Subcutaneous adipose tissue (tissue), 4 donors: Measurements from ENCODE around the gene JARID2. TPM values are rescaled to one million over a fixed set of nuclear protein-coding genes. Genes with fewer than 3 reads are reported as not detected.

Experiments
- total RNA-seq, 4 donors: library from RNA; depleted of rRNA; stranded (reverse); fragments of >200 nt; gene quantifications; one replicate each; pipeline ENCODE4 v1.1.0, GENCODE V29; 2016
- TF ChIP-seq, protein P1 (sequence below): fragments of 450-650 bp; IDR thresholded peaks from one replicate; pipeline ENCODE4 v1.5.1; 2016; ENCODE audit warnings: low read depth, mild to moderate bottlenecking, control low read depth, antibody characterized with exemption, moderate library complexity

The JARID2 gene
- total RNA-seq, 4 donors from 2014 or later: 9.8 to 17.2 (median 12.1) TPM

DNA sequence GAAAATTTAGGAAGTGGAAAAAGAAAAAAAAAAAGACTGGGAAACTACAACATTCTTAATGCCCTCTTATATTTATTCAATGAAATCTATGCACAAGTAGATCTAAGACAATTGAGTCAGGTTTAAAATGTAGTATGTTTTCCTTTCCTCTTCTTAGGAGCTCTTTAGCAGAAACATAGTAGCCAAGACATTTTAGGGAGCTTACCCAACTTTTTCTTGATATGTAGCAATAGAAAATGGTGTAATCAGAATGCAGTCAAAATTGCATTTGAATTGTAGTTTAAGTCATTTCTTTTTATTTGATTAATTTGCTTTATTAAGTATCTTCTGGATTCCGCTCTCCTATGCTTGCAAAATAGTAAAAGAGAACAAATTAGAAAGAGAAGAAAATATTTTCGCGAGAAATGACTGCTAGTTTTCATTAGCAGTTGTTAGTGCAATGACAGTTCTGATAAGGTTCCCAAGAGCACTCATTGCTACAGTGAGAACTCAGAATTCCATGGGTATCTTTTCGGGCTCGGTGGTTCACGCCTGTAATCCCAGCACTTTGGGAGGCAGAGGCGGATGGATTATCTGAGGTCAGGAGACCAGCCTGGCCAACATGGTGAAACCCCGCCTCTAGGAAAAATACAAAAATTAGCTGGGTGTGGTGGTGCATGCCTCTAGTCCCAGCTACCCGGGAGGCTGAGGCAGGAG is 52.2 kb downstream of the JARID2 start:
- TF ChIP-seq, protein P1, sequence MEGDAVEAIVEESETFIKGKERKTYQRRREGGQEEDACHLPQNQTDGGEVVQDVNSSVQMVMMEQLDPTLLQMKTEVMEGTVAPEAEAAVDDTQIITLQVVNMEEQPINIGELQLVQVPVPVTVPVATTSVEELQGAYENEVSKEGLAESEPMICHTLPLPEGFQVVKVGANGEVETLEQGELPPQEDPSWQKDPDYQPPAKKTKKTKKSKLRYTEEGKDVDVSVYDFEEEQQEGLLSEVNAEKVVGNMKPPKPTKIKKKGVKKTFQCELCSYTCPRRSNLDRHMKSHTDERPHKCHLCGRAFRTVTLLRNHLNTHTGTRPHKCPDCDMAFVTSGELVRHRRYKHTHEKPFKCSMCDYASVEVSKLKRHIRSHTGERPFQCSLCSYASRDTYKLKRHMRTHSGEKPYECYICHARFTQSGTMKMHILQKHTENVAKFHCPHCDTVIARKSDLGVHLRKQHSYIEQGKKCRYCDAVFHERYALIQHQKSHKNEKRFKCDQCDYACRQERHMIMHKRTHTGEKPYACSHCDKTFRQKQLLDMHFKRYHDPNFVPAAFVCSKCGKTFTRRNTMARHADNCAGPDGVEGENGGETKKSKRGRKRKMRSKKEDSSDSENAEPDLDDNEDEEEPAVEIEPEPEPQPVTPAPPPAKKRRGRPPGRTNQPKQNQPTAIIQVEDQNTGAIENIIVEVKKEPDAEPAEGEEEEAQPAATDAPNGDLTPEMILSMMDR: no peak

DNA sequence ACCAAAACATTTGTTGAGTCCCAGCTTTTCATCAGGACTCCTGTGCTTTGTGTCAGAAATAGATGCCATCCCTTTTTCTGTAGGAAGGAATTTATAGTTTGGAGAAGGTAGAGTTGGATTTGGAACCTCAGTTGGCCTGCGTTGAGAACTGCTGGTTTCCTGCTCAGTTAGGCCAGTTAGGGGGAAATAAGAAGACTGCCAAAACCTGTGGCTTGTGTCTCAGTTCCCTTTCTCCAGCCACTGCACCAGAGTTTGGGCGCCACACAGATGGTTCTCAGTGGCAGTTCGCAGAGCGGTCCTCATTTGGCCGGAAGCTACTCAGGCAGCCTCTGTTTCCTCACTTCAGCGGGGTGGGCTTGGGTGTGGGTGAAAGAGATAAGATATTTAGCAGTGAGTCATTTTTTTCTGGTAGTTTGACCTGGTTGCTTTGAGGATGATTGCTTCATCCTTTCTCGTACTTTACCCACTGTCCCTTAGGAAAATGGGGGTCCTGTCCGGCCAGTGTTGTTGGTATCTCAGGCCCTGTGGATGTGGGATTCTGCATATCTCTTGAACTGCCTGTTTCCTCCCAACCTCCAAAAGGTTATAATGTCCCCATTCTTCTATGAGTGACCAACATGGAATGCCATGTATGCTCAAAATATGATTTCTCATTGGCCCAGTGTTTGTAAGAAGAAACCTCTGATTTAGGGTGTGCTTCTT is 53.7 kb downstream of the JARID2 start:
- TF ChIP-seq, protein P1: no peak

GRCh38 chr6:15301179-15302006 is 55.5 kb downstream of the JARID2 start:
- TF ChIP-seq, protein P1: no peak

DNA sequence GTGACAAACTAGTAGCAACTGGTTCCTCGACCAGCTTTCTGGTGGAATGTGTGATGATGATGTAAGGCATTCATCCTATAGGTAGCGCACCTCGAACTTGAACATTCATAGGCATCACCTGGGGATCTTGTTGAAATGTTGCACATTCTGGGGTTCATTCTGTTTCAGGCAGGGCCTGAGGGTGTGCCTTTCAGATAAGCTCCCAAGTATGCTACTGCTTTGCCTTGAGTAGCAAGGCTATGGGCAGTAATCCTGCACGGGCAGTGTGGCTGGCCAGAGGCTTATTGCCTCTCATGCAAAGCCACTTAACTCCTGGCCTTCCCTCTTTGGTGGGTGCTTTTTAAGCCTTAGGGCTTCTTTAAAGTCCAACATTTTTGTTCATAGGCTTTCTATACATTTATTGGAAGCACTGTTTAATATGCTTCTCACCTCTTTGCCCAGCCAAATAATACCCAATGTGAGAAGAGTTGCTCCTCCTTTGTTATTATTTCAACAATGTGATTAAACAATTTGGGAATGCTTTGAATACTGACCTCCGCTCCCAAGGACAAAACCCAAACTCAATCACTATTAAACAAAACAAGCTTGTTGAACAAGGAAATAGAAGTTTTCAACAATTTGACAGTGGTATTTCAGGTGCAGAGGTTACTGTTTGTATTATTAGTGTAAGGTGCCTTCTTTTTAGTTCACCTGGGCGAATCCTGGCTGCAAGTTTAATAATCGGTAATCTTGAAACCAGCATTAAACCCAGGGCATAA is 57.5 kb downstream of the JARID2 start:
- TF ChIP-seq, protein P1: no peak

GRCh38 chr6:15303920-15304291 is 58.0 kb downstream of the JARID2 start:
- TF ChIP-seq, protein P1: no peak

GRCh38 chr6:15304337-15305042 is 58.6 kb downstream of the JARID2 start:
- TF ChIP-seq, protein P1: no peak
